ENCODE data around the gene B2M. TPM values are rescaled to one million over a fixed set of nuclear protein-coding genes. Genes with fewer than 3 reads are reported as not detected.

Gene B2M
- total and polyA plus RNA-seq, 2 of the 13 experiments (the other 11 are each of a cell fraction or from before 2014, with no cell fraction given), result 784 to 857 TPM

DNA sequence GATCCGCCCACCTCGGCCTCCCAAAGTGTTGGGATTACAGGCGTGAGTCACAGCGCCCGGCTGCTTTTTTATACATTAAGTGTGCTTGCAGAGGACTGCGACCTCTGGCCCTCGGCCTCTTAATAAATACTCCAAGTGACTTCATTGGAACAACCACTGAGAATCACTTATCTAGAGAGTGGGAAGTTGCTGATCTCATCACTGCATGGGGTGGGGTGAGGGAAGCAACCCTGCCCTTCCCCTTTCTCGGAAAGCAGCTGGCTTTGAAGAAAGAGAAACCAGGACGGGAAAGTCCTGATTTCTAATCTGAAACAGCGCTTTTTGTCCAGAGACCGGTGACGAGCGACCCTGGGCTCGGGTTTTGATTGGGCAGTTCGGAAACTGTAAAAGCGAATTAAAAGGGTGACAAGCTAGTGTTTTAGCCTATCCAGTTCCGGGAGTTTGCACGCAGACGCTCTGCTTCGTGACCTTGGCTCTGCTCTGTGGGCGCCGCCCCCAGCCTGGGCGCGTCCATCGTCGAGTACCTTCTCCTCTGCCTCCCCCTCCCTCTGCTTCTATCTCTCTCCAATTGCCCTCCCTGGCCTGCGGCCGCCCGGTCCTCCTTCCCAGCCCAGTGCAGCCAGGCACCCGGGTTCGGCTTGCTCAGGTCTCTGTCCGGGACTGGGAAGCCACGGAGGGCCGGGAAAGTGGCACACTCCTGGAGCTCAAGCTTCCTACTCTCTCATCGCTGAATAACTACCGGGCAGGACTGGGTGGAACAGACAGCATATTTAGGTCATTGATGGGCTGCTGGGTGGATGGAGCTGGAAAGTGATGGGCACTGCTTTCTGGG is 17.5 kb downstream of the B2M start (continued):
- TF ChIP-seq, protein P1, sequence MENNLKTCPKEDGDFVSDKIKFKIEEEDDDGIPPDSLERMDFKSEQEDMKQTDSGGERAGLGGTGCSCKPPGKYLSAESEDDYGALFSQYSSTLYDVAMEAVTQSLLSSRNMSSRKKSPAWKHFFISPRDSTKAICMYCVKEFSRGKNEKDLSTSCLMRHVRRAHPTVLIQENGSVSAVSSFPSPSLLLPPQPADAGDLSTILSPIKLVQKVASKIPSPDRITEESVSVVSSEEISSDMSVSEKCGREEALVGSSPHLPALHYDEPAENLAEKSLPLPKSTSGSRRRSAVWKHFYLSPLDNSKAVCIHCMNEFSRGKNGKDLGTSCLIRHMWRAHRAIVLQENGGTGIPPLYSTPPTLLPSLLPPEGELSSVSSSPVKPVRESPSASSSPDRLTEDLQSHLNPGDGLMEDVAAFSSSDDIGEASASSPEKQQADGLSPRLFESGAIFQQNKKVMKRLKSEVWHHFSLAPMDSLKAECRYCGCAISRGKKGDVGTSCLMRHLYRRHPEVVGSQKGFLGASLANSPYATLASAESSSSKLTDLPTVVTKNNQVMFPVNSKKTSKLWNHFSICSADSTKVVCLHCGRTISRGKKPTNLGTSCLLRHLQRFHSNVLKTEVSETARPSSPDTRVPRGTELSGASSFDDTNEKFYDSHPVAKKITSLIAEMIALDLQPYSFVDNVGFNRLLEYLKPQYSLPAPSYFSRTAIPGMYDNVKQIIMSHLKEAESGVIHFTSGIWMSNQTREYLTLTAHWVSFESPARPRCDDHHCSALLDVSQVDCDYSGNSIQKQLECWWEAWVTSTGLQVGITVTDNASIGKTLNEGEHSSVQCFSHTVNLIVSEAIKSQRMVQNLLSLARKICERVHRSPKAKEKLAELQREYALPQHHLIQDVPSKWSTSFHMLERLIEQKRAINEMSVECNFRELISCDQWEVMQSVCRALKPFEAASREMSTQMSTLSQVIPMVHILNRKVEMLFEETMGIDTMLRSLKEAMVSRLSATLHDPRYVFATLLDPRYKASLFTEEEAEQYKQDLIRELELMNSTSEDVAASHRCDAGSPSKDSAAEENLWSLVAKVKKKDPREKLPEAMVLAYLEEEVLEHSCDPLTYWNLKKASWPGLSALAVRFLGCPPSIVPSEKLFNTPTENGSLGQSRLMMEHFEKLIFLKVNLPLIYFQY (CRISPR knock-in tag; IDR thresholded peaks at IDR 0.05; ENCODE audit: borderline replicate concordance), result peak; percentile 22; the same call in 1 of the 2 replicates
- TF ChIP-seq, protein P2, sequence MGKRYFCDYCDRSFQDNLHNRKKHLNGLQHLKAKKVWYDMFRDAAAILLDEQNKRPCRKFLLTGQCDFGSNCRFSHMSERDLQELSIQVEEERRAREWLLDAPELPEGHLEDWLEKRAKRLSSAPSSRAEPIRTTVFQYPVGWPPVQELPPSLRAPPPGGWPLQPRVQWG (CRISPR knock-in tag; IDR thresholded peaks at IDR 0.05; ENCODE audit: borderline replicate concordance, low read depth), result no peak
- TF ChIP-seq, protein P3, sequence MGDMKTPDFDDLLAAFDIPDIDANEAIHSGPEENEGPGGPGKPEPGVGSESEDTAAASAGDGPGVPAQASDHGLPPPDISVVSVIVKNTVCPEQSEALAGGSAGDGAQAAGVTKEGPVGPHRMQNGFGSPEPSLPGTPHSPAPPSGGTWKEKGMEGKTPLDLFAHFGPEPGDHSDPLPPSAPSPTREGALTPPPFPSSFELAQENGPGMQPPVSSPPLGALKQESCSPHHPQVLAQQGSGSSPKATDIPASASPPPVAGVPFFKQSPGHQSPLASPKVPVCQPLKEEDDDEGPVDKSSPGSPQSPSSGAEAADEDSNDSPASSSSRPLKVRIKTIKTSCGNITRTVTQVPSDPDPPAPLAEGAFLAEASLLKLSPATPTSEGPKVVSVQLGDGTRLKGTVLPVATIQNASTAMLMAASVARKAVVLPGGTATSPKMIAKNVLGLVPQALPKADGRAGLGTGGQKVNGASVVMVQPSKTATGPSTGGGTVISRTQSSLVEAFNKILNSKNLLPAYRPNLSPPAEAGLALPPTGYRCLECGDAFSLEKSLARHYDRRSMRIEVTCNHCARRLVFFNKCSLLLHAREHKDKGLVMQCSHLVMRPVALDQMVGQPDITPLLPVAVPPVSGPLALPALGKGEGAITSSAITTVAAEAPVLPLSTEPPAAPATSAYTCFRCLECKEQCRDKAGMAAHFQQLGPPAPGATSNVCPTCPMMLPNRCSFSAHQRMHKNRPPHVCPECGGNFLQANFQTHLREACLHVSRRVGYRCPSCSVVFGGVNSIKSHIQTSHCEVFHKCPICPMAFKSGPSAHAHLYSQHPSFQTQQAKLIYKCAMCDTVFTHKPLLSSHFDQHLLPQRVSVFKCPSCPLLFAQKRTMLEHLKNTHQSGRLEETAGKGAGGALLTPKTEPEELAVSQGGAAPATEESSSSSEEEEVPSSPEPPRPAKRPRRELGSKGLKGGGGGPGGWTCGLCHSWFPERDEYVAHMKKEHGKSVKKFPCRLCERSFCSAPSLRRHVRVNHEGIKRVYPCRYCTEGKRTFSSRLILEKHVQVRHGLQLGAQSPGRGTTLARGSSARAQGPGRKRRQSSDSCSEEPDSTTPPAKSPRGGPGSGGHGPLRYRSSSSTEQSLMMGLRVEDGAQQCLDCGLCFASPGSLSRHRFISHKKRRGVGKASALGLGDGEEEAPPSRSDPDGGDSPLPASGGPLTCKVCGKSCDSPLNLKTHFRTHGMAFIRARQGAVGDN (CRISPR knock-in tag; IDR thresholded peaks at IDR 0.05), result peak; percentile 88
- no peak for TF ChIP-seq SMYD3 (CRISPR knock-in tag; IDR thresholded peaks at IDR 0.05)
- peak; percentile 67 for TF ChIP-seq HNRNPLL (IDR thresholded peaks at IDR 0.05; ENCODE audit: low read depth, low read length, poor library complexity, severe bottlenecking)
- TF ChIP-seq, protein P4, sequence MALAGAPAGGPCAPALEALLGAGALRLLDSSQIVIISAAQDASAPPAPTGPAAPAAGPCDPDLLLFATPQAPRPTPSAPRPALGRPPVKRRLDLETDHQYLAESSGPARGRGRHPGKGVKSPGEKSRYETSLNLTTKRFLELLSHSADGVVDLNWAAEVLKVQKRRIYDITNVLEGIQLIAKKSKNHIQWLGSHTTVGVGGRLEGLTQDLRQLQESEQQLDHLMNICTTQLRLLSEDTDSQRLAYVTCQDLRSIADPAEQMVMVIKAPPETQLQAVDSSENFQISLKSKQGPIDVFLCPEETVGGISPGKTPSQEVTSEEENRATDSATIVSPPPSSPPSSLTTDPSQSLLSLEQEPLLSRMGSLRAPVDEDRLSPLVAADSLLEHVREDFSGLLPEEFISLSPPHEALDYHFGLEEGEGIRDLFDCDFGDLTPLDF (CRISPR knock-in tag; IDR thresholded peaks at IDR 0.05), result no peak
- 0 out of 2 replicates have a peak, but pooled peaks have one; percentile 10 for TF ChIP-seq SOX13 (IDR thresholded peaks at IDR 0.05)
- TF ChIP-seq SOX13 (CRISPR knock-in tag; conservative IDR thresholded peaks at IDR 0.05 in 1 of 2, IDR thresholded peaks at IDR 0.05 in 1 of 2), result peak in 1 of 2 experiments; percentile 6; a peak in 1 of 4 replicates
- TF ChIP-seq ZNF605 (CRISPR knock-in tag; IDR thresholded peaks at IDR 0.05), result no peak
- TF ChIP-seq HOXD1 (CRISPR knock-in tag; IDR thresholded peaks at IDR 0.05), result 0 out of 2 replicates have a peak, but pooled peaks have one; percentile 43
- no peak for TF ChIP-seq ATAD3A (CRISPR knock-in tag; IDR thresholded peaks at IDR 0.05)
- no peak for TF ChIP-seq ZKSCAN5 (CRISPR knock-in tag; IDR thresholded peaks at IDR 0.05)
- TF ChIP-seq RBFOX2 (IDR thresholded peaks at IDR 0.05; ENCODE audit: low read depth, low read length), result peak; percentile 77
- peak; percentile 51; the same call in 1 of the 2 replicates for TF ChIP-seq KDM5B (CRISPR knock-in tag; IDR thresholded peaks at IDR 0.05; ENCODE audit: borderline replicate concordance)
- 0 out of 2 replicates have a peak, but pooled peaks have one; percentile 26 for TF ChIP-seq RCOR2 (CRISPR knock-in tag; IDR thresholded peaks at IDR 0.05)
- peak; percentile 70; the same call in 1 of the 2 replicates for TF ChIP-seq KDM5A (IDR thresholded peaks at IDR 0.05; ENCODE audit: borderline replicate concordance, low read length)
- TF ChIP-seq, protein P5, sequence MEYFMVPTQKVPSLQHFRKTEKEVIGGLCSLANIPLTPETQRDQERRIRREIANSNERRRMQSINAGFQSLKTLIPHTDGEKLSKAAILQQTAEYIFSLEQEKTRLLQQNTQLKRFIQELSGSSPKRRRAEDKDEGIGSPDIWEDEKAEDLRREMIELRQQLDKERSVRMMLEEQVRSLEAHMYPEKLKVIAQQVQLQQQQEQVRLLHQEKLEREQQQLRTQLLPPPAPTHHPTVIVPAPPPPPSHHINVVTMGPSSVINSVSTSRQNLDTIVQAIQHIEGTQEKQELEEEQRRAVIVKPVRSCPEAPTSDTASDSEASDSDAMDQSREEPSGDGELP (IDR thresholded peaks at IDR 0.05; ENCODE audit: borderline replicate concordance, low read depth), result peak; percentile 88
- no peak for TF ChIP-seq CEBPB (IDR thresholded peaks at IDR 0.05; ENCODE audit: borderline replicate concordance, low read depth, low read length)
